GM12873 (cell line): ENCODE data around the gene HK1.

Experiments
- TF ChIP-seq, protein P1 (sequence below): IDR thresholded peaks from 2 replicates; pipeline ENCODE4 v1.5.1; 2012; ENCODE audit warnings: low read depth, mild to moderate bottlenecking, moderate library complexity, low read length, control low read depth; ENCODE audit not compliant: insufficient read depth; ENCODE audit errors: missing control alignments

Gene HK1

DNA sequence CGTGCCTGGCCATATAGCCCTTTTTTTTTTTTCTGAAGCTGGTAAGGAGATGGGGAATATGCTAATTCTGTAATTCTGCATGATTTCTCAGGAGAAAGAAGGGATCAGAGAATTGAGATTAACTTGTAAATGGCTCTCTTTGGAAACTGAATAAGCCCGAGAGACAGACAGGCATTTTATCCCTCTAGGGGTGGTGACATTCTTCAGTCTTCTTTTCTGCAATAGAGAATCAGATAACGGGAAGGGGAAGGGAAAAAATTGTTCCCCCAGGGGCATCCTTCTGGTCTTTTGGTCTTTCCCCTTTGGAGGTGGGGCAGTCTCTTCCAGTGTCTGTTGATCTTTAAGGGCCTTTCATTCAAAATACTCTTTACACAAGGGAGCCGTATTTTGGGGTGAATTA is 34.2 kb downstream of the HK1 start:
- TF ChIP-seq, protein P1, sequence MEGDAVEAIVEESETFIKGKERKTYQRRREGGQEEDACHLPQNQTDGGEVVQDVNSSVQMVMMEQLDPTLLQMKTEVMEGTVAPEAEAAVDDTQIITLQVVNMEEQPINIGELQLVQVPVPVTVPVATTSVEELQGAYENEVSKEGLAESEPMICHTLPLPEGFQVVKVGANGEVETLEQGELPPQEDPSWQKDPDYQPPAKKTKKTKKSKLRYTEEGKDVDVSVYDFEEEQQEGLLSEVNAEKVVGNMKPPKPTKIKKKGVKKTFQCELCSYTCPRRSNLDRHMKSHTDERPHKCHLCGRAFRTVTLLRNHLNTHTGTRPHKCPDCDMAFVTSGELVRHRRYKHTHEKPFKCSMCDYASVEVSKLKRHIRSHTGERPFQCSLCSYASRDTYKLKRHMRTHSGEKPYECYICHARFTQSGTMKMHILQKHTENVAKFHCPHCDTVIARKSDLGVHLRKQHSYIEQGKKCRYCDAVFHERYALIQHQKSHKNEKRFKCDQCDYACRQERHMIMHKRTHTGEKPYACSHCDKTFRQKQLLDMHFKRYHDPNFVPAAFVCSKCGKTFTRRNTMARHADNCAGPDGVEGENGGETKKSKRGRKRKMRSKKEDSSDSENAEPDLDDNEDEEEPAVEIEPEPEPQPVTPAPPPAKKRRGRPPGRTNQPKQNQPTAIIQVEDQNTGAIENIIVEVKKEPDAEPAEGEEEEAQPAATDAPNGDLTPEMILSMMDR = no peak

DNA sequence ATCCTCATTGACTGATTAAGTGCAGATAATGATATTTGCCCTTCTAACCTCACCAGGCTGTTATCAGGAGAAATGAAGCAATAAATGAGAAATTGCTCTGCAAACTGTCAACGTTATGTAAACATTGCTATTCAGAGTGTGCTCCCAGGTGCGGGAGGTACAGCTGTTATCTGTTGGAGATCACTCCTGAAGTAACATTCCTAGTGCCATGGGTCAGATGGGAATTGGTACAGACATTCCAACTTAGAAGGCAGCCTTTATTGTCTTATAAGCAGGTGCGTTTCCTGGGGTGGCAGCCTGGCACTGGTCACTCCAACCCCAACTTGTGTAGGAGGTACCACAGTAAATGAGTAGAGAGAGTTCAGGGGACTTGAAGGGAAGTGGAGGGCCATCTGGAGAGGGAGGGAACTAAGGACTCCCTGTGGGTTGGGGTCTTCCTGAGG is 36.8 kb downstream of the HK1 start:
- TF ChIP-seq, protein P1 = no peak

DNA sequence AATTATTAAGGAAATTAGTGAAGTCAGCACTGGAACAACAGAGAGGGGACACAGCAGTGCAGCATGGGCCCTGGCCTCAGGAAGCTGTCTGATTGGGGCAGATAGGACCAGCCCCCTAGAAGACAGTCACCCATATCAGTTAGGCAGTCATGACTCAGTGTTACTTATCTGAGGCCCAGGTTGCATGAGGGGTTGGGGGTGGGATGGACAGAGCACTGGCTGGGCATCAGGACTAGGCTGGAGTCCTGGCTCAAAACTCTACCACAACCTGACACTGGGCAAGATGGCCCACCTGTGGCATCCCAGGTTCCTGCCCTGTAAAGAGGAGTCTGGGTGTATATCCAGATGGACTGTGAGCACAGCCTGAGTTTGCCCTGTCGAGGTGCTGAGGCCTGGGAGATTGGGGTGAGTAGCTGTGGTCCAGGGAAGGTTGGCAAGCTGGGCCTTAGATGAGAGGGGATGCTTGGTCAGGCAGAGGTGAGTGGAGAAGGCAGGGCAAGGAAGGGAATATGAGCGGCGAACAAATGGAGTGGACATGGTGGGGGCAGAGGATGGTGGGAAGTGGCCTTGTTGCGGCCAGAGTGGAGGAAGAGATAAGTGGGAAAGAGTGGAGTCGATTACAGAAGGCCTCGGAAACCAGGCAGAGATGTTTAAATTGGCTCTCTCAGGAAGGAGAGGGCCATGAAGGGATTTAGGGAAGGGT is 37.5 kb downstream of the HK1 start:
- TF ChIP-seq, protein P1 = no peak

DNA sequence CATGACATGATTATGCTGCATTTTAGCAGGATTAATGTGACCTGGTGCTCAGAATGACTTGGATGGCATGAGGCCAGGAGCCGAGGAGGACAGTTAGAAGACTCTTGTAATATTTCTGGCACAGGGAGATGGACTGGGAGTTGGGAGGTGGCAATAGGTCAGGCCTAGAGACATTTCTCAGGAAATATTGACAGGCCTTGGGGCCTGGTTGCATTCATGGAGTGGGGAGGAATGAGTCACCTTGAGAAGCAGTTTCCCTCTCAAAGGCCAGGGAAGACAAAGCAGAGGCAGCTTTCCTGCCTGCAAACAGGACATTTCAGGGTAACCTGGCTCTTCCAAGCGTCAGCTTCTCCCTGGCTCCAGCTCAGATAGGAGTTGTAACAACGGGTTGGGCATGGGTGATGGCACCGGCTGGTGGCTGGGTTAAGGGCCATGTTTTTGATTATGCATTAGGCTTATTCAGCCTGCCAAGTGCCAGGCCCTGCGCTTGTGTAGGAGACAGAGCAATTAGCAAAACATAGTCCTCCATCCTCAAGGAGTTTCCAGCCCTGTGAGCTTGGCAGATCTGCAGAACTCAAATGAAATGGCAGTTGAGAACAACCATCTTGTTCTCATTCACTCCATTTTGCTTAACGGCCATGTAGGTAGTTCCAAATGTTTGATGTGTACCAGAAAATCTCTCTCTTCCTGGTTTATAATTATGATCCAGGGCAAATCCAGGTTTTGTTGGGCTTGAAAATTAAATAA is 38.2 kb downstream of the HK1 start:
- TF ChIP-seq, protein P1 = no peak

DNA sequence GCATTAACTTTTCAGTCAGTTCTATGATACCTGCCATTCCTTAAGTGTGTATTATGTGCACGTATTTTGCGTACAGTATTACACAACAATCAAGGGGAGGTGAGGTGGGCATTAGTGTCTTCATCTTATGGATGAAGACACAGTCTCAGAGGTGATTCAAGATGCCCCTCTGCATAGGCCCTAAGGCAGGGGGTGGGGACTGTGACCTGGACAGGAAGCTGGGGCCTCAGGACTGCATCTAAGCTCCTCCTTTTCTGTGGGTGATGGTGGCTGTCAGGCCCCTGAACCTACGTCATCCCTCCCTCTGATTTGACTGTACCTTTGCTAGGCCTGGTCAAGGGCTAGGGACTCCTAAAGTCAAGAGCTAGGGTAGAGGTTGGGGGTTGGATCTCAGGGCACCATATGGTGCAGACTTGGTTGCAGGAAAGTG is 38.9 kb downstream of the HK1 start:
- TF ChIP-seq, protein P1 = no peak

DNA sequence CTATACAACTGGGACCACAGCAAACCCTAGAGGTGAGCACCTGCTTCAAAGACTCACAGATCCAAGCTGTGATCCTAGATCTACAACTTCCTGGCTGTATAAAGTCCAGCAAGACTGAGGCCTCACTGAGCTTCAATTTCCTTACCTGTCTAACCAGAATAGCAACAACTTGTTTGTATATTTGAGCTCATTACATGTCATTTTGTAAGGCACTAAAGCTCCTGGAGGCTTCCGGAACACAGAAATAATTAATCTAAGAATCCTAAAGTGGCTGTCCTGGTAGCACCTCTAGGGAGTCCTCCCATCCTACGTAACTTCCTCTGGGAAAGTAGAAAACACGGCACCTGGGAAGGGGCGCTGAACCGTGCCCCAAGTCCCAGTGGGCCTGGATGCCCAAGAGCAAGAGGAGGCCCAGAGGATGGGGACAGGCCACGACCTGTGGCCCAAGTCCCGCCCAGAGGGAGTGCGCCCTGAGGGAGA is 39.4 kb downstream of the HK1 start:
- TF ChIP-seq, protein P1 = no peak

DNA sequence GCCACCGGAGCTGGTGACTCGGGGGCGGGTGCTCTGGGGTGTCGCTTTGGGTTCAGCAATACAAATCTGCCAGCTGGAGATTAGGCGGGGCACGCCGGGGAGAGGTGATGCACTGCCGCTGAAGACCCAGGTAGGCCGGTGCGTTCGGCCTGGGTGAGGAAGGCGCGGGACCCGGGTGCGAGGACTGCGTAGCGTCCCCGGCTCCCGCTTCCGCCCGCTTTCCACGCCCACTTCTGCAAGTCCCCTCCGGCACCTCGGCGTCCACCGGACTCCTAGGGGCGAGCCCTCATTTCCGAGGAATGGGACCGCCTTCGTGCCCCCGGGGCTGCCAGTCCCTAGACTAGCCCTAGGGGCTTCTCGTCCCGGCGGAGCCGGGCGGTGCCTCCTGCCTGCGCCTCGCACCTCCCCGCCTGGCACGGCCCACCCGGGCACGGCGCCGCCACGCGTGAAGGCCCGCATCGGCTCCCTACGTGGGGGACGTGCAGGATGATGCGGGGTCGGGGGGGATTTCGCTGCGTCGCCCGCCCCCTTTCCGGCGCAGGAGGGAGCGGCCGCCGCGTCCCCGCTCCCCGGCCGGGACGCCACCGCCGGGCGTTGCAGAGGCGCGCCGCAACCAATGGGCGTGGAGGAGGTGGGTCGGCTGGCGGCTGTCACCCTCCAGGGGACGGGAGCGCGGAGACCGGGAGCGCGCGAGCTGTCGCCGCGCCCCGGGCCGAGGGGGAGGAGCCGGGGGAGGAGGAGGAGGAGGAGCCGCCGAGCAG is 40.0 kb downstream of the HK1 start:
- TF ChIP-seq, protein P1 = no peak
